ENCODE measurements around the gene SUCLG1. TPM values are rescaled to one million over a fixed set of nuclear protein-coding genes. Genes with fewer than 3 reads are reported as not detected.

The SUCLG1 gene
- polyA plus RNA-seq (2013): 48.3 and 48.5 TPM in 2 replicates

DNA sequence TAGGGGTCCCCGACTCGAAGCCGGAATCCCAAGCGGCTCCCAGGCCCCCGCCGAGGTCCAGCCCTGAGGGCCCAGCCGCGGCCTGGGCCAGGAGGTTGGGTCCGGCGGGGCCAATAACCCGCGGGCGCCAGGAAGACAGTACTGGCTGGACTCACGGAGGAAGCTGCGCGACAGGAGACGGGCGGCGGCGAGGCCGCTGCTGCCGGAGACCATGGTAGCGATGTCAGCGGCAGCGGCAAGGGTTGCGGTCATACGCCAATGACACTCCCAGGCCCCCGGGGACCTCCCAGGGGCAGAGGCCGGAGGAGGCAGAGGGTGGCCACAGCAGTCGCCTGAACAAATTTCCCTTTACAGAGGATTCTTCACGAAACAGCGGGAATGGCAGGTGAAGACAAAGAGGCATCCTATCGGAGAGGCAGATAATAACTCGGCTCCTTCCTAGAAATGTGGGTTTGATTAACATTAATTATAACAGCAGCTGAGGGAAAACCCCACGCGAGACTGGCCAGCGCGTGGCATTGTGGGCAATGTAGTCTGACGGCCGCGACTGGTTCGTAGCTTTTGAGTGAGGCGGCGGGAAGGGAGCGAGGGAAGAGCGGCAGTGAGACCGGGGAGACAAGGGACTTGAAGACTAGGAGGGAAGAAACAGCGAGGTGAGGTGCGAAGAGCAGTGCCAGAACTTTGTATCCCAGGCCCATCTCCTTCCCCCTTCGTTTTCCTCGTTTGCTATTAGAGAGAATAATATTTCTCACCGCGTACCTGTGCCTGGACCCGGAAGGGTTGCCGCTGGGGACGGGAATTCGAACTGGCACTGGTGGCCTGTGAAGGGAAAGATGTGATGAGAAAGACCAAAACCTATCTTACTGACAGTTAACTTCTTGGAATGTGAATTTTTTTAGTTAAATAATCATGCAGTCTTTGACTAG, at the start of gene SUCLG1:
TSS of gene SUCLG1 (minus strand) at position 263 of the 926 bp plus-strand sequence. CDS start at position 252, 11 bp downstream.
- H3K27me3 ChIP-seq (ENCODE audit: insufficient read depth, low read length): no peaks in the 10 kb centered on the region
- no peak within 1 kb of the TSS for H2BK120ac ChIP-seq (ENCODE audit: insufficient read depth, low read length, poor library complexity)
- H2AK5ac ChIP-seq (ENCODE audit: low read length): no peak within 1 kb of the TSS
- peak within 1 kb of the TSS; percentile 50 for H3K4ac ChIP-seq (ENCODE audit: low read depth, low read length)
- H3K4me1 ChIP-seq (ENCODE audit: control insufficient read depth in 1 of 2, insufficient read depth in 2 of 2, low read length in 2 of 2): peaks cover 0 to 3% of the 10 kb centered on the region in 2 experiments
- H3K36me3 ChIP-seq (ENCODE audit: control insufficient read depth in 1 of 2, insufficient read depth in 2 of 2, low read length in 2 of 2): no peaks in the 10 kb centered on the region
- peak within 1 kb of the TSS; percentile 79 for H2AFZ ChIP-seq (ENCODE audit: insufficient read depth, low read length, poor library complexity)
- peak within 1 kb of the TSS; percentile 74 for H3K4me2 ChIP-seq (ENCODE audit: low read length)
- peaks cover 5% of the 10 kb centered on the region for H3K79me2 ChIP-seq (ENCODE audit: control insufficient read depth, insufficient read depth, low read length, poor library complexity)
- peak within 1 kb of the TSS; percentile 92 for H3K4me3 ChIP-seq (ENCODE audit: low read depth, low read length)
- H4K12ac ChIP-seq (ENCODE audit: low read depth, low read length): peak within 1 kb of the TSS; percentile 51
- no CpG with 5 or more reads among the region's 57 CpGs for WGBS (ENCODE audit: extremely low coverage, insufficient coverage, insufficient read length)
- H3K14ac ChIP-seq (ENCODE audit: low read length): peak within 1 kb of the TSS; percentile 65
- no peak within 1 kb of the TSS for H3K27ac ChIP-seq (ENCODE audit: low read depth, low read length)
- peak within 1 kb of the TSS; percentile 88 for H3K9ac ChIP-seq (ENCODE audit: low read length)
- H3K9me3 ChIP-seq (ENCODE audit: insufficient read depth, low read depth, low read length): peaks cover 2% of the 10 kb centered on the region
- peaks cover 3% of the 10 kb centered on the region for H3K79me1 ChIP-seq (ENCODE audit: low read length)
- peak within 1 kb of the TSS; percentile 57 for H4K91ac ChIP-seq (ENCODE audit: low read depth, low read length)
- DNase-seq: peak; percentile 80 to 85
- H2BK12ac ChIP-seq (ENCODE audit: low read length): no peak within 1 kb of the TSS
- peak within 1 kb of the TSS; percentile 67 for H3K18ac ChIP-seq (ENCODE audit: low read length)
- H4K8ac ChIP-seq (ENCODE audit: low read depth, low read length): peak within 1 kb of the TSS; percentile 78
- H3K23ac ChIP-seq (ENCODE audit: low read length): no peak within 1 kb of the TSS
- H2BK5ac ChIP-seq (ENCODE audit: low read depth, low read length, poor library complexity): peak within 1 kb of the TSS; percentile 74

DNA sequence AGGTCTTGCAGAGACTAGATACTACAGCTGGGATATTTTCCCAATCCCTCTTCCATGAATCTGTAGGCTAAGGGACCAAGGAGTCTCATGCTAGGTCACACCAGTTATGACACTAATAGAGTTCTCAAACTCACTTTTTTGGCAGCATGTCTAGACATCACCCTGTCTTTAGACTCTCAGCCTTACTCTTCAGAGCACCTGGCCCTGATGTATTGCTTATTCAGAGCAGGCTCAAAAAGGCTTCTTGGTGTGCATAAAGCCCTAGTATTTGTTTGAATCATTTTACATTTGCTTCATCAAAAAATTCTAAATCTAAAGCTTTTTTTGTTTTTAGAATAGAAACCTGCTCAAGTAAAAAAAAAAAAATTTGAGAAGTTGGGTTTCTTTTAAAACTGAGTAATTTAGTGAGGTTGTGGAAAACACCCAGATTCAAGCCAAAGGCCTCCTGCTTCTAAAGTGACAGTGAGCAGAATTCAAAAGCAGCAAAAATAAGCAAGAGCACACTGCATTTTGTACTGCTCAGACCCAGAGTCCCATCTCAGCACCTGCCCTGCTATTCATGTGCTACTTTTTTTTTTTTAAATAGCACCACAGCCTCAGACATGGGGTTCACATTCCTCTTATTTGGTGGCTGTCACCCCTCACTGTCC, 39.2 kb upstream of the SUCLG1 start:
- Histone ChIP-seq H4K8ac (ENCODE audit: low read depth, low read length) (no peak overlapping the region), H3K23ac (ENCODE audit: low read length) (no peak overlapping the region), H4K12ac (ENCODE audit: low read depth, low read length) (no peak overlapping the region), H3K79me1 (ENCODE audit: low read length) (no peaks in the 10 kb centered on the region), H3K36me3 (ENCODE audit: control insufficient read depth in 1 of 2, insufficient read depth in 2 of 2, low read length in 2 of 2) (no peaks in the 10 kb centered on the region), H3K79me2 (ENCODE audit: control insufficient read depth, insufficient read depth, low read length, poor library complexity) (no peaks in the 10 kb centered on the region), H3K14ac (ENCODE audit: low read length) (no peak overlapping the region), H3K27ac (ENCODE audit: low read depth, low read length) (no peak overlapping the region), H4K91ac (ENCODE audit: low read depth, low read length) (no peak overlapping the region), H3K27me3 (ENCODE audit: insufficient read depth, low read length) (no peaks in the 10 kb centered on the region), H2AK5ac (ENCODE audit: low read length) (no peak overlapping the region), H3K4me3 (ENCODE audit: low read depth, low read length) (no peak overlapping the region), H3K9me3 (ENCODE audit: insufficient read depth, low read depth, low read length) (no peaks in the 10 kb centered on the region), H3K4me2 (ENCODE audit: low read length) (no peak overlapping the region), H3K18ac (ENCODE audit: low read length) (no peak overlapping the region), H3K9ac (ENCODE audit: low read length) (no peak overlapping the region), H2AFZ (ENCODE audit: insufficient read depth, low read length, poor library complexity) (no peak overlapping the region), H3K4me1 (ENCODE audit: control insufficient read depth in 1 of 2, insufficient read depth in 2 of 2, low read length in 2 of 2) (no peaks in the 10 kb centered on the region), H2BK12ac (ENCODE audit: low read length) (no peak overlapping the region), H2BK5ac (ENCODE audit: low read depth, low read length, poor library complexity) (no peak overlapping the region), H3K4ac (ENCODE audit: low read depth, low read length) (no peak overlapping the region), H2BK120ac (ENCODE audit: insufficient read depth, low read length, poor library complexity) (no peak overlapping the region)
- DNase-seq: no peak

GRCh38 chr2:84497285-84497684, 38.2 kb upstream of the SUCLG1 start:
- Histone ChIP-seq H3K79me2 (ENCODE audit: control insufficient read depth, insufficient read depth, low read length, poor library complexity) (no peaks in the 10 kb centered on the region), H3K4me1 (ENCODE audit: control insufficient read depth in 1 of 2, insufficient read depth in 2 of 2, low read length in 2 of 2) (no peaks in the 10 kb centered on the region), H3K27ac (ENCODE audit: low read depth, low read length) (no peak overlapping the region), H2BK5ac (ENCODE audit: low read depth, low read length, poor library complexity) (no peak overlapping the region), H3K4ac (ENCODE audit: low read depth, low read length) (no peak overlapping the region), H3K4me3 (ENCODE audit: low read depth, low read length) (no peak overlapping the region), H3K27me3 (ENCODE audit: insufficient read depth, low read length) (no peaks in the 10 kb centered on the region), H2AFZ (ENCODE audit: insufficient read depth, low read length, poor library complexity) (no peak overlapping the region), H2BK12ac (ENCODE audit: low read length) (no peak overlapping the region), H4K12ac (ENCODE audit: low read depth, low read length) (no peak overlapping the region), H3K9me3 (ENCODE audit: insufficient read depth, low read depth, low read length) (no peaks in the 10 kb centered on the region), H4K8ac (ENCODE audit: low read depth, low read length) (no peak overlapping the region), H3K4me2 (ENCODE audit: low read length) (no peak overlapping the region), H2AK5ac (ENCODE audit: low read length) (no peak overlapping the region), H3K36me3 (ENCODE audit: control insufficient read depth in 1 of 2, insufficient read depth in 2 of 2, low read length in 2 of 2) (no peaks in the 10 kb centered on the region), H3K79me1 (ENCODE audit: low read length) (no peaks in the 10 kb centered on the region), H3K23ac (ENCODE audit: low read length) (no peak overlapping the region), H3K14ac (ENCODE audit: low read length) (no peak overlapping the region), H3K18ac (ENCODE audit: low read length) (no peak overlapping the region), H3K9ac (ENCODE audit: low read length) (no peak overlapping the region), H4K91ac (ENCODE audit: low read depth, low read length) (no peak overlapping the region), H2BK120ac (ENCODE audit: insufficient read depth, low read length, poor library complexity) (no peak overlapping the region)
- no peak for DNase-seq
- WGBS (ENCODE audit: extremely low coverage, insufficient coverage, insufficient read length): no CpG with 5 or more reads among the region's 3 CpGs

GRCh38 chr2:84496386-84496785, 37.3 kb upstream of the SUCLG1 start:
- Histone ChIP-seq H4K91ac (ENCODE audit: low read depth, low read length) (no peak overlapping the region), H2BK12ac (ENCODE audit: low read length) (no peak overlapping the region), H3K27ac (ENCODE audit: low read depth, low read length) (no peak overlapping the region), H3K27me3 (ENCODE audit: insufficient read depth, low read length) (no peaks in the 10 kb centered on the region), H2BK5ac (ENCODE audit: low read depth, low read length, poor library complexity) (no peak overlapping the region), H4K12ac (ENCODE audit: low read depth, low read length) (no peak overlapping the region), H3K4me2 (ENCODE audit: low read length) (no peak overlapping the region), H4K8ac (ENCODE audit: low read depth, low read length) (no peak overlapping the region), H3K4me1 (ENCODE audit: control insufficient read depth in 1 of 2, insufficient read depth in 2 of 2, low read length in 2 of 2) (no peaks in the 10 kb centered on the region), H3K18ac (ENCODE audit: low read length) (no peak overlapping the region), H3K9me3 (ENCODE audit: insufficient read depth, low read depth, low read length) (no peaks in the 10 kb centered on the region), H2BK120ac (ENCODE audit: insufficient read depth, low read length, poor library complexity) (no peak overlapping the region), H3K4ac (ENCODE audit: low read depth, low read length) (no peak overlapping the region), H3K14ac (ENCODE audit: low read length) (no peak overlapping the region), H3K23ac (ENCODE audit: low read length) (no peak overlapping the region), H3K4me3 (ENCODE audit: low read depth, low read length) (no peak overlapping the region), H3K36me3 (ENCODE audit: control insufficient read depth in 1 of 2, insufficient read depth in 2 of 2, low read length in 2 of 2) (no peaks in the 10 kb centered on the region), H3K79me2 (ENCODE audit: control insufficient read depth, insufficient read depth, low read length, poor library complexity) (no peaks in the 10 kb centered on the region), H2AK5ac (ENCODE audit: low read length) (no peak overlapping the region), H2AFZ (ENCODE audit: insufficient read depth, low read length, poor library complexity) (no peak overlapping the region), H3K79me1 (ENCODE audit: low read length) (no peaks in the 10 kb centered on the region), H3K9ac (ENCODE audit: low read length) (no peak overlapping the region)
- no peak for DNase-seq
